ENCODE data around the gene VSIG10L2. TPM values are rescaled to one million over a fixed set of nuclear protein-coding genes. Genes with fewer than 3 reads are reported as not detected.

The VSIG10L2 gene
- total RNA-seq, 1 experiment from 2014 or later, result not detected

DNA sequence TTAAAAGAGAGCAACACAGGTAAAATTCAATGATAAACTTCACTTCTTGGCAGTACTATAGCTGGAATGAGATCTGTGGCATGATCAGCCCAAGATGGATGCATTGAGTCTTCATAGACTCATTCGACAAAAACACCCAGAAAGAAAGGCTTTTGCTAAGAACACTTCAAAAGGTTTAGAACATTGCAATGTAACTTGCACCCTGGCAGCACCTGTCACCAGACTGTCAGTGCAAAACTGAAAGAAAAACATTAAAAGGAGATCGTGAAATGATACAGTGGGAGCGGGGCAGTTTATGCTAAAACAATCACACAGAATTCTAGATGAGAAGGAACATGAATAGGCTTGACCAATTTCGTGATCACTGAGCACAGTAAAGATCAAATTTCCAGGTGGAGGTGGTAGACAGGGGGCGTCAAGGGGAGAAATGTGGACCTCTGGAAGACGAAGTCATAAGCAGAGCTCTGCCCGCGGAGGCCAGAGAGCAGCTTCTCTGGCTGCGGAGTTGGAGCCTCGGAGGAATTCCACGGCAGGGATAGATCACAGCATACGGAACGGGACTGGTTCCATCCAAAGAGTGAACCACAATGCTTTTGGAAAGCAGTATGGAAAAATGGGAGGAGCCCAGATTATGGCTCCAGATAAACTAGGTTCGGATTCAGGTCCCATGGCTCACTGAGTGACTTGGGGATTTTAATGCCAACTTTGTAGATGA, 11.9 kb downstream of the VSIG10L2 start:
- Histone ChIP-seq H3K9me3 (ENCODE audit: control insufficient read depth, low read depth, low read length) (no peaks in the 10 kb centered on the region), H3K9ac (ENCODE audit: extremely low read depth, insufficient read length, low read length) (no peak overlapping the region), H2BK5ac (ENCODE audit: insufficient read length, low read length) (no peak overlapping the region), H3K79me2 (ENCODE audit: insufficient read depth, low read length) (no peaks in the 10 kb centered on the region), H3K56ac (ENCODE audit: insufficient read length, low read depth, low read length) (no peak overlapping the region), H3K14ac (ENCODE audit: insufficient read depth, low read length) (no peak overlapping the region), H3K4me2 (ENCODE audit: insufficient read depth, insufficient read length, low read length) (no peak overlapping the region), H4K91ac (ENCODE audit: insufficient read length, low read depth, low read length) (no peak overlapping the region), H2BK15ac (ENCODE audit: low read depth, low read length) (no peak overlapping the region), H3K23me2 (ENCODE audit: insufficient read length, low read depth, low read length, poor library complexity, severe bottlenecking) (no peaks in the 10 kb centered on the region), H3K4me1 (ENCODE audit: insufficient read depth, low read length) (no peaks in the 10 kb centered on the region), H3K79me1 (ENCODE audit: insufficient read depth, low read depth, low read length, poor library complexity, severe bottlenecking) (no peaks in the 10 kb centered on the region), H3K4ac (ENCODE audit: low read depth, low read length) (no peak overlapping the region), H4K5ac (ENCODE audit: insufficient read length, low read depth, low read length) (no peak overlapping the region), H3K23ac (ENCODE audit: insufficient read length, low read depth, low read length) (no peak overlapping the region), H4K8ac (replicated peaks; ENCODE audit: insufficient read length, low read depth, low read length) (no peak overlapping the region), H2AK5ac (ENCODE audit: insufficient read length, low read length) (no peak overlapping the region), H3K27me3 (ENCODE audit: insufficient read depth, low read length) (no peaks in the 10 kb centered on the region), H2AFZ (ENCODE audit: low read length) (no peak overlapping the region), H3T11ph (ENCODE audit: low read length) (no peak overlapping the region), H2BK12ac (ENCODE audit: insufficient read length, low read depth, low read length) (no peak overlapping the region), H3K27ac (ENCODE audit: insufficient read length, low read depth, low read length) (no peak overlapping the region), H2BK20ac (ENCODE audit: low read depth, low read length, poor library complexity, severe bottlenecking) (no peak overlapping the region), H3K18ac (ENCODE audit: insufficient read length, low read depth, low read length) (no peak overlapping the region), H2BK120ac (ENCODE audit: low read depth, low read length, poor library complexity, severe bottlenecking) (no peak overlapping the region), H4K20me1 (ENCODE audit: control insufficient read depth, insufficient read depth, insufficient read length) (no peaks in the 10 kb centered on the region)
- peaks cover 11 to 34% (median 12%) of the 10 kb centered on the region in 3 experiments for H3K36me3 Mint-ChIP-seq (ENCODE audit: insufficient read depth in 1 of 3, low read depth in 3 of 3)
- no CpG with 5 or more reads among the region's 14 CpGs for WGBS (ENCODE audit: extremely low coverage, insufficient read length, low lambda C conversion rate)
- no peak for DNase-seq
- H3K27ac Mint-ChIP-seq, result peak overlapping the region in 1 of 3 experiments; percentile 88; a peak in 1 of 7 replicates
- no peaks in the 10 kb centered on the region for H3K27me3 Mint-ChIP-seq (ENCODE audit: low read depth)
- peaks cover 7 to 15% of the 10 kb centered on the region in 2 experiments for H3K4me1 Mint-ChIP-seq
- no peak for TF ChIP-seq CTCF (conservative IDR thresholded peaks at IDR 0.05)
- H3K4me3 Mint-ChIP-seq, result no peak overlapping the region
- H3K9me3 Mint-ChIP-seq, result peaks cover 1 to 7% of the 10 kb centered on the region in 2 experiments; a peak in 3 of 5 replicates

All from H9 (cell line).